Hepatocyte (in vitro differentiated cells): ENCODE data around the gene EVX2. TPM values are rescaled to one million over a fixed set of nuclear protein-coding genes. Genes with fewer than 3 reads are reported as not detected.

Experiments
- DNase-seq: peaks from one replicate; pipeline ENCODE4 v3.0.0-alpha.2; 2016; ENCODE audit warnings: low spot score
- H2AFZ ChIP-seq: fragments of 200-600 bp; sonication (generic); 2 replicates; pipeline ENCODE4 v1.6.0; 2016; ENCODE audit warnings: antibody characterized with exemption, mild to moderate bottlenecking
- H3K27ac ChIP-seq: fragments of 200-600 bp; sonication (generic); 2 replicates; pipeline ENCODE4 v1.5.1; 2016; ENCODE audit warnings: mild to moderate bottlenecking
- H3K27me3 ChIP-seq: fragments of 200-600 bp; sonication (generic); 2 replicates; pipeline ENCODE4 v1.6.1; 2016
- H3K36me3 ChIP-seq: fragments of 200-600 bp; sonication (generic); replicated peaks from 2 replicates; pipeline ENCODE4 v1.5.1; 2016; ENCODE audit warnings: low read depth; ENCODE audit not compliant: insufficient read depth
- H3K4me1 ChIP-seq: fragments of 200-600 bp; sonication (generic); 2 replicates; pipeline ENCODE4 v1.5.1; 2016; ENCODE audit warnings: mild to moderate bottlenecking, moderate library complexity; ENCODE audit not compliant: insufficient read depth
- H3K4me2 ChIP-seq: fragments of 200-600 bp; sonication (generic); 2 replicates; pipeline ENCODE4 v1.6.0; 2016
- H3K4me3 ChIP-seq: fragments of 200-600 bp; sonication (generic); 2 replicates; pipeline ENCODE4 v1.5.1; 2016; ENCODE audit warnings: mild to moderate bottlenecking
- H3K79me2 ChIP-seq: fragments of 200-600 bp; sonication (generic); 2 replicates; pipeline ENCODE4 v1.6.0; 2017; ENCODE audit warnings: mild to moderate bottlenecking
- H3K9me2 ChIP-seq: fragments of 200-600 bp; sonication (generic); replicated peaks from 2 replicates; pipeline ENCODE4 v1.6.0; 2017; ENCODE audit warnings: mild to moderate bottlenecking; ENCODE audit not compliant: insufficient read depth
- H3K9me3 ChIP-seq: fragments of 200-600 bp; sonication (generic); 2 replicates; pipeline ENCODE4 v1.5.1; 2016; ENCODE audit warnings: low read depth, mild to moderate bottlenecking
- H4K20me1 ChIP-seq: fragments of 200-600 bp; sonication (generic); 2 replicates; pipeline ENCODE4 v1.6.0; 2016; ENCODE audit warnings: mild to moderate bottlenecking; ENCODE audit not compliant: insufficient read depth, poor library complexity, severe bottlenecking
- CTCF ChIP-seq: fragments of 200-600 bp; sonication (generic); IDR thresholded peaks from 2 replicates; pipeline ENCODE4 v1.5.1; 2016; ENCODE audit warnings: antibody characterized with exemption, mild to moderate bottlenecking; ENCODE audit not compliant: poor library complexity
- EZH2 ChIP-seq: fragments of 200-600 bp; sonication (generic); IDR thresholded peaks from 2 replicates; pipeline ENCODE4 v1.6.1; 2016; ENCODE audit warnings: antibody characterized with exemption, mild to moderate bottlenecking, borderline replicate concordance
- EZH2phosphoT487 ChIP-seq: fragments of 200-600 bp; sonication (generic); IDR thresholded peaks from one replicate; pipeline ENCODE4 v1.6.1; 2018; ENCODE audit warnings: antibody characterized with exemption, mild to moderate bottlenecking, low read depth, moderate library complexity; ENCODE audit not compliant: unreplicated experiment, severe bottlenecking
- WGBS: methylation state at CpG from one replicate; pipeline ENCODE4 v1.1.6; 2016; ENCODE audit warnings: low lambda C conversion rate; ENCODE audit errors: missing lambda C conversion rate; 5-methylcytosine and 5-hydroxymethylcytosine counted together
- polyA plus RNA-seq: library from polyadenylated mRNA; unstranded; fragments of >200 nt; fragmentation: Nextera tagmentation; extraction: Ambion mirVana; gene quantifications from 2 replicates; pipeline ENCODE4 v1.2.1, GENCODE V29; 2016
- total RNA-seq: library from RNA; depleted of rRNA; stranded (reverse); fragments of >200 nt; gene quantifications from 2 replicates; pipeline ENCODE4 v1.2.3, GENCODE V29; 2014

Gene EVX2
- total and polyA plus RNA-seq, 2 experiments from 2014 or later = 1.7 to 3.5 TPM

- Histone ChIP-seq H3K9me2 (no peaks in the 10 kb centered on the region), H3K79me2 (peaks cover 63% of the 10 kb centered on the region), H3K27me3 (peaks cover 95% of the 10 kb centered on the region), H3K27ac (peak overlapping the region; percentile 88), H3K4me2 (peak overlapping the region; percentile 91), H3K36me3 (no peaks in the 10 kb centered on the region), H4K20me1 (peaks cover 14% of the 10 kb centered on the region), H3K9me3 (no peaks in the 10 kb centered on the region), H3K4me1 (peaks cover 7% of the 10 kb centered on the region), H3K4me3 (peak overlapping the region; percentile 21), H2AFZ (no peak overlapping the region)
- DNase-seq = no peak
- 8% methylated on average over 31 of the region's 31 CpGs for WGBS
- TF ChIP-seq CTCF = no peak
- peak; percentile 87 for TF ChIP-seq EZH2phosphoT487
- peak; percentile 75 for TF ChIP-seq EZH2
These were observed 7.8 kb upstream of the EVX2 start for GRCh38 chr2:176091329-176092258.

- H3K4me2 ChIP-seq = peak overlapping the region; percentile 91
- DNase-seq = no peak
- no peaks in the 10 kb centered on the region for H3K9me3 ChIP-seq
- peak overlapping the region; percentile 88 for H3K27ac ChIP-seq
- no peak overlapping the region for H2AFZ ChIP-seq
- H3K27me3 ChIP-seq = peaks cover 95% of the 10 kb centered on the region
- peaks cover 14% of the 10 kb centered on the region for H4K20me1 ChIP-seq
- H3K79me2 ChIP-seq = peaks cover 63% of the 10 kb centered on the region
- H3K9me2 ChIP-seq = no peaks in the 10 kb centered on the region
- H3K4me3 ChIP-seq = no peak overlapping the region
- 33% methylated on average over 5 of the region's 5 CpGs for WGBS
- H3K4me1 ChIP-seq = peaks cover 9% of the 10 kb centered on the region
- H3K36me3 ChIP-seq = no peaks in the 10 kb centered on the region
- TF ChIP-seq CTCF (no peak), EZH2phosphoT487 (no peak), EZH2 (no peak)
These were observed 7.1 kb upstream of the EVX2 start for GRCh38 chr2:176090862-176091261.

GRCh38 chr2:176089843-176090395 is 6.2 kb upstream of the EVX2 start:
- H3K4me3 ChIP-seq = no peak overlapping the region
- TF ChIP-seq CTCF (no peak), EZH2 (peak; percentile 39)
- peaks cover 61% of the 10 kb centered on the region for H3K79me2 ChIP-seq
- H3K4me2 ChIP-seq = peak overlapping the region; percentile 88
- DNase-seq = no peak
- H3K27ac ChIP-seq = no peak overlapping the region
- no peaks in the 10 kb centered on the region for H3K9me3 ChIP-seq
- peaks cover 14% of the 10 kb centered on the region for H4K20me1 ChIP-seq
- no peak overlapping the region for H2AFZ ChIP-seq
- peaks cover 95% of the 10 kb centered on the region for H3K27me3 ChIP-seq
- no peaks in the 10 kb centered on the region for H3K9me2 ChIP-seq
- H3K36me3 ChIP-seq = no peaks in the 10 kb centered on the region
- peaks cover 9% of the 10 kb centered on the region for H3K4me1 ChIP-seq
